NCI-H2107 treated with DMSO at 0.1 percent for 48 hours (cell line): ENCODE measurements around the gene SGPP1.
"Not testable (repeated sequence)": the region's sequence is repeated elsewhere in the genome, so short reads cannot be mapped to it uniquely, and the experiment has no call there.

Experiments
- DNase-seq: peaks from one replicate; lab custom pipeline; 2025; ENCODE audit not compliant: unreplicated experiment; lab: John Stamatoyannopoulos, UW

Gene SGPP1

DNA sequence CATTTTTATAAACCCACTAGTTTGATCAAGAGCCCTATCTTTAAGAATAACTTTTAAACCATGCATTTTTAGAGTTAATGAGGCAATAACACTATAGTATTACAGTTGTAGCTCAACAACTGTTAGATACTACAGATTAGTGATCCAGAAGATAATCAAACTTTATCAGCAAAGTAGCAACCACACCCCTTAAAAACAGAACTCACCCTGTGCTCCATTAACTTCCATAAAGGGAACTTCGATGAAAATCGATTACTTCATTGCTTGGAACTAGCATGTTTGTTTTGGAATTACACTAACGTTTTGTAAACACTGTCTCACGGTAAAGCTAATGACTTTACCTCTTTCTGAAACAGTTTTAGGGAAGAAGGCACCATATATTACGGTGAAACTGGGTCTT, 1.4 kb downstream of the SGPP1 start:
- peak; percentile 13 for DNase-seq

- DNase-seq, result no peak
Measured at GRCh38 chr14:63725786-63726460, 1.9 kb downstream of the SGPP1 start.

GRCh38 chr14:63717702-63718101, 10.2 kb downstream of the SGPP1 start:
- DNase-seq, result peak; percentile 64

GRCh38 chr14:63715360-63715759, 12.5 kb downstream of the SGPP1 start:
- DNase-seq, result no peak

GRCh38 chr14:63713764-63714163, 14.1 kb downstream of the SGPP1 start:
- DNase-seq, result no peak

- DNase-seq, result no peak
Measured at GRCh38 chr14:63713058-63713457, 14.8 kb downstream of the SGPP1 start.

GRCh38 chr14:63712123-63712522, 15.7 kb downstream of the SGPP1 start:
- no peak for DNase-seq

GRCh38 chr14:63710497-63710896, 17.4 kb downstream of the SGPP1 start:
- no peak for DNase-seq

DNA sequence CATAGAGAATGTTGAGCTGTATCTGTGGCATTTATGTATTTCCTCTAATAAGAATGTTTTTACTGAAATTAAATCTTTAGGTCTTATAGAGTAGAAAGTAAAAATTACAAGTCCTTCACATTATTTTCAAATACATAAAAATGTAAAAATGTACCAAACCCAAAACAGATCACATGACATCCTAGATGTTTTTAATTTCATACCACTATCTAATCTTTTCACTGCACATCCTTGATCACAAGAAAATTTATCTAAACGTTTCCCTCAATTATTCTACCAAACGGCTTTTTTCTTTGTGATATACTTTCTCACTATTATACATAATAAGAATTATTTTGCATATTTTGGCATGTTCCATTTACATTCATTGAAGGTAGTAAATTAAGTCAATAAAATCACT, 18.3 kb downstream of the SGPP1 start:
- DNase-seq, result no peak

DNA sequence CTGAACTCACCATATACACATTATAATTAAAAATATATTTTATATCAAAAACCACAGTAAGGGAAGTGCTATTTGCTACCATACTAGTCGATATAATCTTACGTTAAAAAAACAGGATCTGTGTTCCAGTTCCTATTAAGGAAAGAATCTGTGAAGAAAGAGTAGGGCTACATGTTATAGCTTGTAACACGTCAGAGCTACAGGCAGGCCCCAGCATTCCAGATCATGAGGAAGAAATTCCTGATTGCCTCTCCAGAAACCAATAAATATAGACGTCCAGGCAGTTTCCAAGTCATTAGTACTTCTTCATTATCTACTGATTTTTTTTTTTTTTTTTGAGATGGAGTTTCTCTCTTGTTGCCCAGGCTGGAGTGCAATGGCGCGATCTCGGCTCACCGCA, 20.6 kb downstream of the SGPP1 start:
- DNase-seq, result no peak

- DNase-seq, result no peak
Measured at GRCh38 chr14:63705561-63706070, 22.2 kb downstream of the SGPP1 start.

DNA sequence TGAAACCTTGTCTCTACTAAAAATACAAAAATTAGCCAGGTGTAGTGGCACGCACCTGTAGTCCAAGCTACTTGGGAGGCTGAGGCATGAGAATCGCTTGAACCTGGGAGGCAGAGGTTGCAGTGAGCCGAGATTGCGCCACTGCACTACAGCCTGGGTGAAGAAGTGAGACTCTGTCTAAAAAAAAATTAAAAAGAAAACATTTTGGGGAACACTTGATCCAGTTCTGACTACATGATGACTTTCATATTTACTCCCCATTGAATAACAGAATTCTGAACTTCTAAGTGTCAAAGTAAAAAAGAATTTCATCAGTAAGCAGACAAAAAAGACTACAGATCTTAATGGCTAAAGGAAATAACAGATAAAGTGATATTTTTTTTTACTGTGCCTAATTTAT, 25.3 kb downstream of the SGPP1 start:
- not testable (repeated sequence) for DNase-seq

DNA sequence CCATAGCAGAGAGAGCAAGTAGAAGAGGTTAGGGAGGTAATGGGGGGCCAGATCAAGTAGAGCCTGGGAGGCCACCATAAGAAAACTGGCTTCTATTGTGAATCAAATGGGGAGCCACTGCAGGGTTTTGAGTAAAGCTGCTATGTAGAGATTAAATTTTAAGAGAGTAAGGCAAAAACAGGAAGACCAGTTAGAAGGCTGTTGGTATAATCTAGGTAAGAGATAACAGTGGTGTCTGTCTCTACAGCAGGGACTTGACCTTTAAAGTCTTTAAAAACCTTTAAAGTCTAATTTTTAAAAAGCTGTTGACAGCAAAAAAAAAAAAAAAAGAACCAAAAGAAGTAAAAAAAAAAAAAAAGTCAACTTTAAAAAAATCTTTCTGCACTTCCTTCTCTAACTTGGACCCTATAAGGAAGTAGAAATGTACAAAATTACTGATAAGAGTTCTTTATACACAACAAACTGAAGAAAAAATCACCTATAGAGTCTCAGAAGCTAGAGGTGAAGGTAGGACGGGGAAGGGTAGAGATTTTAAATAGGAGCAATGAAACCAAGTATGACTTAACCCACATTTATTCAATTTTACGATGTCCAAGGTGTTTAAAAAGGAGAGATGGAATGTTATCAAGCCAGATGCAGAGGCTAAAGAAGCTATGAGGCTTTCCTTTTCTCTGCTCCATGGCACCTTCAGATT, 26.1 kb downstream of the SGPP1 start:
- no peak for DNase-seq

DNA sequence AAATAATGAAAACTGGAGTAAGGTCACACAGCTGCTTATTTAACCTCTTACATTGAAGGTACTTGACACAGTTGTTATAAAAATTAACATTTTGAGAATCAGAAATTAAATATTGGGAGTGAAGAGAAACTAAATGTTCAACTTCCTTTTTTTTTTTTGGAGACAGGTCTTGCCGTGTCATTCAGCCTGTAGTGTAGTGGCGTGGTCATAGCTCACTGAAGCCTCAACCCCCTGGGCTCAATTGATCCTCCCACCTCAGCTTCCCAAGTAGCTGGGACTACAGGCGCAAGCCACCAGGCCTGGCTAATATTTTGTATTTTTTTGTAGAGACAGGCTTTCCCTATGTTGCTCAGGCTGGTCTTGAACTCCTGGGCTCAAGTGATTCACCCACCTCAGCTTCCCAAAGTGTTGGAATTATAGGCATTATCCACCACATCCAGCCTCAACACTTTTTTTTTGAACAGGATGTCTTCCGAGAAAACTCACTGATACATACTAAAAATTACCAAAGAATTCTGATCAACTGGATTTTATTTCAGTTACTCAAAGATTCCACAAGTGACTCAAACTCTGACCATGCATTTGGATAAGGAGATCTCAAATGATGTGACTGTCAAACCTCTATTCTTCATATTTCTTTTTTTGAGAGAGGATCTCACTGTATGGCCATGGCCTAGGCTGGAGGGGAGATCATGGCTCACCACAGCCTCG, 35.4 kb downstream of the SGPP1 start:
- no peak for DNase-seq

- no peak for DNase-seq
Measured at GRCh38 chr14:63689132-63689531, 38.7 kb downstream of the SGPP1 start.

GRCh38 chr14:63686926-63687325, 40.9 kb downstream of the SGPP1 start:
- no peak for DNase-seq

DNA sequence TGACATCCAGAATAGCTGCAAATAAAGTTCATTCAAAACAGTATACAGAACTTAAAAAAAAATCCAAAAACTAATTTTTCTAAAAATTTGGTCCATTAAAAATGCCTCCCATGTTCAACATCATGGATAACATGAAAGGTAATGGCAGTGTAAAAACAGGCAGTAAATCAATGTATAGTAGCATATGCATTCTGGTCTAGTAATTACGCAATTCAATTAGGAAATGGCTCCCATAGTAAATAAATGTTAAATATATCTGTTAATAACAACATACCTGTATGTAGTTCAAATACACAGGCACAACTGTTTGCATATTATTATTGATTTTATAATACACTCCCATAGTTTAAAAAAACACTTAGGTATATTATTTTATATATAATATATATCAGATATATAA, 42.5 kb downstream of the SGPP1 start:
- no peak for DNase-seq

DNA sequence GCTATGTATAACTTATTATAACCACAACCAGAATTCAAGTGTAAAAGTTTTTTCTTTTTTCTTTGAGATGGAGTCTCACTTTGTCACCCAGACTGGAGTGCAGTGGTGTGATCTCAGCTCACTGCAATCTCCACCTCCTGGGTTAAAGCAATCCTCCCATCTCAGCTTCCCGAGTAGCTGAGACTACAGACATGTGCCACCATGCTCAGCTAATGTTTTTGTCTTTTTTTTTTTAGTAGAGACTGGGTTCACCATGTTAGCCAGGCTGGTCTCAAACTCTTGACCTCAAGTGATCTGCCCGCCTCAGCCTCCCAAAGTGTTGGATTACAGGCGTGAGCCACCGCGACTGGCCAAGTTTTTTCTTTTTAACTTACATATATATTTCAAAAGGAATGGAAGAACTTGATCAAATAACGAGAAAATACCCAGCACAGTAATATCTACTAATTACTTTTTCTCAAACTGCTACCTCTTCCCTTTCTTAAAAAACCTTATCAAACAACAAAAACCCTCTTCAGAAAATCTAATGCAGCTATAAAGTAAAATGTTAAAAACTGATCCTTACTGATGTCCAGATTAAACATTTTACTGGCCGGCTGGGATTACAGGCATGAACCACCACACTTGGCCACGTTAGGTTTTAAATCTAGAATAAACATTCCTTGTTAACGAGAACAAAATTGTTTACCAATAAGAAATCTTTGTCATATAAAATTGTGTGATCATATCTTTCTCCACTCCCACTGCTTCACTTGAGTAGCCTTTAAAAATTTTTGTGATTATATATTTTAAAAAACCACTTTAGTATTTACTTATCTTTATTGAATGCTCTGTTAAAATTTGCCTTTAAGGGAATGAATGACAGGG, 44.9 kb downstream of the SGPP1 start:
- DNase-seq, result no peak

GRCh38 chr14:63678536-63678935, 49.3 kb downstream of the SGPP1 start:
- no peak for DNase-seq

GRCh38 chr14:63677891-63678379, 49.9 kb downstream of the SGPP1 start:
- DNase-seq, result no peak

DNA sequence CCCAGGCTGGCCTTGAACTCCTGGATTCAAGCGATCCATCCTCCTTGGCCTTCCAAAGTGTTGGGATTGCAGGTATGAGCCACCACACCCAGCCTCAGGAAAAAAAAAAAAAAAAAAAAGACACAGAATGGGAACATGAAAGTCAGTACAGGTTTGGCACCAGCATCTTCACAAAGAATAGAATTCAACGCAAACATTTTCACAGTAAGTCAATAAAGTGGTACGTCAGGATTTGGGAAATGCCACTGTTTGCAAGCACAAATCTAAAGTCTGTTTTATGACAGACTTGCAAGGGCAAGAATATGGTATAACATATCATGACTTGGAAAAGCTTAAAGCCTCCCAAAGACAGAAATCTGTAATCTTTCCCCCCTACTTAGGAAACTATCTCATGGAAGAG, 51.2 kb downstream of the SGPP1 start:
- DNase-seq, result no peak
